ENCODE measurements around the gene CNIH3.

- TF ChIP-seq POLR2A (IDR thresholded peaks at IDR 0.05), result no peak
- TF ChIP-seq CTCF (IDR thresholded peaks at IDR 0.05), result no peak
Measured at GRCh38 chr1:224585051-224585450, 31.1 kb upstream of the CNIH3 start.
